TTC549 (cell line): ENCODE measurements around the gene CABP2.

Experiments
- FAIRE-seq: peaks from 2 replicates; lab custom pipeline; 2012; peaks lifted over from hg19 to GRCh38; lab: Jason Lieb, UNC

CABP2 gene

GRCh38 chr11:67472882-67473281 lies 50.4 kb downstream of the CABP2 start:
- no peak for FAIRE-seq

GRCh38 chr11:67470337-67471002 lies 52.8 kb downstream of the CABP2 start:
- FAIRE-seq, result no peak

GRCh38 chr11:67469508-67469811 lies 53.8 kb downstream of the CABP2 start:
- no peak for FAIRE-seq
